GM23248 (cell line): ENCODE results near the gene CHRNG. TPM values are rescaled to one million over a fixed set of nuclear protein-coding genes. Genes with fewer than 3 reads are reported as not detected.

Source experiments
- DNase-seq: peaks from one replicate; pipeline ENCODE4 v3.0.0-alpha.2; 2015
- H2AFZ ChIP-seq: fragments of 200-600 bp; sonication (generic); 2 replicates; pipeline ENCODE4 v1.6.1; 2016; ENCODE audit warnings: antibody characterized with exemption
- H3F3A ChIP-seq: fragments of 200-600 bp; sonication (generic); 2 replicates; pipeline ENCODE4 v1.6.1; 2016; ENCODE audit warnings: mild to moderate bottlenecking, antibody characterized with exemption, mixed run types; ENCODE audit not compliant: insufficient read depth
- H3K27ac ChIP-seq: fragments of 200-600 bp; sonication (generic); 2 replicates; pipeline ENCODE4 v1.5.1; 2016; ENCODE audit warnings: mild to moderate bottlenecking
- H3K27me3 ChIP-seq: fragments of 200-600 bp; sonication (generic); replicated peaks from 2 replicates; pipeline ENCODE4 v1.6.1; 2016; ENCODE audit warnings: mild to moderate bottlenecking; ENCODE audit not compliant: insufficient read depth
- H3K36me3 ChIP-seq: fragments of 200-600 bp; sonication (generic); 2 replicates; pipeline ENCODE4 v1.6.1; 2016; ENCODE audit warnings: low read depth, mild to moderate bottlenecking
- H3K4me1 ChIP-seq: fragments of 200-600 bp; sonication (generic); 2 replicates; pipeline ENCODE4 v1.6.1; 2016; ENCODE audit warnings: mild to moderate bottlenecking; ENCODE audit not compliant: insufficient read depth
- H3K4me2 ChIP-seq: fragments of 200-600 bp; sonication (generic); one replicate; pipeline ENCODE4 v1.6.1; 2016; ENCODE audit warnings: mild to moderate bottlenecking; ENCODE audit not compliant: unreplicated experiment
- H3K4me3 ChIP-seq: fragments of 200-600 bp; sonication (generic); 2 replicates; pipeline ENCODE4 v1.5.1; 2016; ENCODE audit warnings: mild to moderate bottlenecking
- H3K79me2 ChIP-seq: fragments of 200-600 bp; sonication (generic); 2 replicates; pipeline ENCODE4 v1.6.1; 2016; ENCODE audit warnings: mild to moderate bottlenecking; ENCODE audit not compliant: insufficient read depth
- H3K9ac ChIP-seq: fragments of 200-600 bp; sonication (generic); 2 replicates; pipeline ENCODE4 v1.6.1; 2016; ENCODE audit warnings: mild to moderate bottlenecking
- H3K9me2 ChIP-seq: fragments of 200-600 bp; sonication (generic); 2 replicates; pipeline ENCODE4 v1.6.1; 2016; ENCODE audit warnings: mixed run types, mild to moderate bottlenecking, moderate library complexity; ENCODE audit not compliant: insufficient read depth
- H3K9me3 ChIP-seq: fragments of 200-600 bp; sonication (generic); one replicate; pipeline ENCODE4 v1.6.1; 2017; ENCODE audit warnings: low read depth
- H4K20me1 ChIP-seq: fragments of 200-600 bp; sonication (generic); 2 replicates; pipeline ENCODE4 v1.6.0; 2016; ENCODE audit not compliant: insufficient read depth
- EZH2 ChIP-seq: fragments of 200-600 bp; sonication (generic); IDR thresholded peaks from 2 replicates; pipeline ENCODE4 v1.6.1; 2018; ENCODE audit warnings: antibody characterized with exemption, mild to moderate bottlenecking; ENCODE audit not compliant: insufficient read depth, poor library complexity, severe bottlenecking
- EZH2phosphoT487 ChIP-seq: fragments of 200-600 bp; sonication (generic); IDR thresholded peaks from 2 replicates; pipeline ENCODE4 v1.6.1; 2018; ENCODE audit warnings: antibody characterized with exemption, moderate library complexity, mild to moderate bottlenecking, low read depth; ENCODE audit not compliant: insufficient read depth
- WGBS, 2 experiments: methylation state at CpG; one replicate each; pipeline ENCODE4 v1.1.6; 2015 to 2017; ENCODE audit warnings: low lambda C conversion rate in 2 of 2, low coverage in 1 of 2; ENCODE audit errors: missing lambda C conversion rate in 2 of 2; 5-methylcytosine and 5-hydroxymethylcytosine counted together
- in situ Hi-C: fragments of 300-500 bp; cut with MboI; formaldehyde crosslinking; loops from 2 replicates; pipeline ENCODE4 v1.15.0; 2020
- polyA plus RNA-seq: library from polyadenylated mRNA; unstranded; fragments of >200 nt; fragmentation: Nextera tagmentation; extraction: Ambion mirVana; gene quantifications from 2 replicates; pipeline ENCODE4 v1.2.1, GENCODE V29; 2016
- total RNA-seq: library from RNA; depleted of rRNA; stranded (reverse); fragments of >200 nt; shearing (Covaris generic); gene quantifications from 2 replicates; pipeline ENCODE4 v1.2.3, GENCODE V29; 2014

Gene CHRNG
- total and polyA plus RNA-seq, 2 experiments from 2014 or later: not detected

DNA sequence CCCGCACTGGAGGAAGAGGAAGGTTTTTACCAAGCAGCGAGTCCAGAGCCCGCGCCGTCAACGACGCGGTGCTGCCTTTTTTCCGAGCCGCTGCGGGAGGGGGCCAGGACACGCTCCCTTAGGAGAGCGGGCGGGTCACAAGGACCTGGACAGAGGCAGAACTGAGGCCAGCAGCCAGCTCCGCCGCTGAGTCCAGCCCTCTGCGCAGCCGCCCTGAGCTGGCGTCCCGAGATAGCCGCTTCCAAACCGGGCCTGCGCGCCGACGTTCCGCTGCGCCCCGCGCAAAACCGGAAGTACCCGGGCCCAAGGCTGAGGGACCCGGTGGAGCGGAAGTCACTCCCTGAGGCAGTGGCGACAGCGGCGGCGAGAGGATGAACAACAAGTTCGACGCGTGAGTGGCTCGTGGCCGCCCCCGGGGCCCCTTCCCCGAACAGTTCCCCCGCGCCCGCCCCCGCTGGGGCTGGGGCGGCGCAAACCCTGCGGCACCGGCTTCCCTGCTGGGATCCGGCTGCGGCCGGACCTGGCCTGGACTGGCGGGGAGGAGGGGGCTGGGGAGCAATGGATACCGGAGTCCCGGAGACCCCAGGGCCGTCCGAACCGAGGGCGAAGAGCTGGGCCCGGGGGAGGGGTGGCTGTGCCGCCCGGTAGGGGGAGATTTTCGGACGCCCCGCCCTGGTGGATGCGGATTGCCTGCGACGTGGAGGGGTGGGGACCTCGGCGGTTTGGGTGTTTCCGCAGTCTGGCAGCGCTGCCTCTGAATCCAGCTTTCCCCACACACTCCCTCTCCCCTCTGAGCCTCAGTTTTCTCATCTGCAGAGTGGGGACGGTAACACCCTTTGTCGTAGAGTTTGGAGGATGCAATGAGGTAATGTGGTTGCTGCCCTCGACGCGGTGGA, 11.1 kb downstream of the CHRNG start, which contains the start of the genes EIF4E2 and TIGD1:
EIF4E2 (plus strand) TSS at position 336 of the 896 bp plus-strand sequence; CDS start at position 372, 36 bp downstream.
TIGD1 (minus strand) TSS at position 204 of the 896 bp plus-strand sequence. CDS start 675 bp downstream, outside the sequence.
- in situ Hi-C loops: no loop called here
- Histone ChIP-seq H3K4me1 (peaks cover 7% of the 10 kb centered on the region), H4K20me1 (peaks cover 5% of the 10 kb centered on the region)

GRCh38 chr2:232551250-232551638, 11.8 kb downstream of the CHRNG start:
- Histone ChIP-seq H4K20me1 (peaks cover 5% of the 10 kb centered on the region), H3K27me3 (no peaks in the 10 kb centered on the region), H3F3A (0 out of 2 replicates have a peak, but pooled peaks cover 9% of the 10 kb centered on the region), H2AFZ (peak overlapping the region; percentile 87; the same call in 1 of the 2 replicates), H3K9me3 (no peaks in the 10 kb centered on the region), H3K79me2 (peaks cover 96% of the 10 kb centered on the region), H3K9ac (peak overlapping the region; percentile 100), H3K27ac (peak overlapping the region; percentile 100), H3K4me1 (peaks cover 7% of the 10 kb centered on the region), H3K4me3 (peak overlapping the region; percentile 89), H3K36me3 (peaks cover 13% of the 10 kb centered on the region), H3K9me2 (no peaks in the 10 kb centered on the region), H3K4me2 (peak overlapping the region; percentile 91)
- in situ Hi-C loops: no loop called here
- WGBS, 2 experiments: 2 to 5% methylated on average over 7 of the region's 7 CpGs
- no peak for DNase-seq
- no peak for TF ChIP-seq EZH2phosphoT487
- TF ChIP-seq EZH2: no peak

More for the DNA sequence above, 11.1 kb downstream of the CHRNG start, which contains the start of the genes EIF4E2 and TIGD1:
- peak within 1 kb of the TSS; percentile 100 for H3K27ac ChIP-seq
- TF ChIP-seq EZH2 (no peak), EZH2phosphoT487 (no peak)
- peak within 1 kb of the TSS; percentile 87 for H2AFZ ChIP-seq
- peaks cover 13% of the 10 kb centered on the region for H3K36me3 ChIP-seq
- peak within 1 kb of the TSS; percentile 100 for H3K9ac ChIP-seq
- peak; percentile 97 for DNase-seq
- 1% methylated on average over 41 to 52 of the region's 81 CpGs for WGBS, 2 experiments
- peaks cover 90% of the 10 kb centered on the region for H3K79me2 ChIP-seq
- no peaks in the 10 kb centered on the region for H3K27me3 ChIP-seq
- no peaks in the 10 kb centered on the region for H3K9me2 ChIP-seq
- H3K9me3 ChIP-seq: no peaks in the 10 kb centered on the region
- H3K4me3 ChIP-seq: peak within 1 kb of the TSS; percentile 89
- H3K4me2 ChIP-seq: peak within 1 kb of the TSS; percentile 94
- 0 out of 2 replicates have a peak, but pooled peaks cover 9% of the 10 kb centered on the region for H3F3A ChIP-seq

- Histone ChIP-seq H3K4me1 (peaks cover 7% of the 10 kb centered on the region), H2AFZ (no peak overlapping the region), H3K27me3 (no peaks in the 10 kb centered on the region), H3F3A (0 out of 2 replicates have a peak, but pooled peaks cover 9% of the 10 kb centered on the region), H3K36me3 (peaks cover 13% of the 10 kb centered on the region), H3K9ac (peak overlapping the region; percentile 100), H4K20me1 (peaks cover 5% of the 10 kb centered on the region), H3K4me3 (peak overlapping the region; percentile 89), H3K4me2 (peak overlapping the region; percentile 91), H3K9me3 (no peaks in the 10 kb centered on the region), H3K9me2 (no peaks in the 10 kb centered on the region), H3K79me2 (peaks cover 96% of the 10 kb centered on the region), H3K27ac (peak overlapping the region; percentile 100)
- no peak for TF ChIP-seq EZH2phosphoT487
- TF ChIP-seq EZH2: no peak
- 86% methylated on average over 4 of the region's 4 CpGs for WGBS, 2 experiments
- no peak for DNase-seq
- in situ Hi-C loops: no loop called here
These were observed 12.3 kb downstream of the CHRNG start for GRCh38 chr2:232551776-232552175.

- Histone ChIP-seq H3K9ac (no peak overlapping the region), H3K79me2 (peaks cover 97% of the 10 kb centered on the region), H3K36me3 (peaks cover 30% of the 10 kb centered on the region), H3K27me3 (no peaks in the 10 kb centered on the region), H2AFZ (no peak overlapping the region), H3K9me3 (no peaks in the 10 kb centered on the region), H3K4me2 (no peak overlapping the region), H3K9me2 (no peaks in the 10 kb centered on the region), H3K4me1 (peaks cover 6% of the 10 kb centered on the region), H3K27ac (no peak overlapping the region), H4K20me1 (peaks cover 8% of the 10 kb centered on the region), H3F3A (no peaks in the 10 kb centered on the region), H3K4me3 (no peak overlapping the region)
- in situ Hi-C loops: no loop called here
- WGBS, 2 experiments: 94 to 100% methylated on average over 3 of the region's 3 CpGs
- TF ChIP-seq EZH2phosphoT487: no peak
- TF ChIP-seq EZH2: no peak
- DNase-seq: no peak
These were observed 16.9 kb downstream of the CHRNG start for GRCh38 chr2:232556426-232556825.
